Measurements from ENCODE around the gene MRPL2. TPM values are rescaled to one million over a fixed set of nuclear protein-coding genes. Genes with fewer than 3 reads are reported as not detected.
A peak's percentile ranks its signal among the peaks of the same experiment; 100 is the strongest.

Gene MRPL2
- total and polyA plus RNA-seq, 2 of the 8 experiments (the other 6 are each of a cell fraction or from before 2014, with no cell fraction given), result 58.7 to 99.9 TPM

- CTCF ChIA-PET (ENCODE audit: partially characterized antibody), result interaction anchor here (0.6 to 3.9 kb wide), 24 partner anchors 8 to 188 kb away, joined by 3 to 31 read pairs (median 5); partner anchors contain the start of genes KLC4 and MRPL2
- H3K9me3 ChIP-seq (ENCODE audit: insufficient read depth in 2 of 2, low read depth in 1 of 2, low read length in 1 of 2), result no peaks in the 10 kb centered on the region
- 0 out of 2 replicates have a peak, but pooled peaks have one; percentile 23 for TF ChIP-seq CREB1 (IDR thresholded peaks at IDR 0.05)
- TF ChIP-seq BRCA1 (IDR thresholded peaks at IDR 0.05; ENCODE audit: low read depth, low read length), result no peak
- no peak for TF ChIP-seq CHD2 (IDR thresholded peaks at IDR 0.05; ENCODE audit: low read length)
- no peak for TF ChIP-seq RBBP5 (IDR thresholded peaks at IDR 0.05; ENCODE audit: borderline replicate concordance, low read depth, low read length)
- no peak for TF ChIP-seq TAF1 (IDR thresholded peaks at IDR 0.05; ENCODE audit: low read depth, low read length)
- no peak for TF ChIP-seq TCF12 (IDR thresholded peaks at IDR 0.05; ENCODE audit: low read depth, low read length)
- TF ChIP-seq RNF2 (IDR thresholded peaks at IDR 0.05; ENCODE audit: borderline replicate concordance, low read depth, low read length, missing control alignments, poor library complexity, severe bottlenecking), result no peak
- TF ChIP-seq ATF3 (IDR thresholded peaks at IDR 0.05; ENCODE audit: insufficient read depth, low read depth, low read length), result no peak
- TF ChIP-seq SIRT6 (IDR thresholded peaks at IDR 0.05; ENCODE audit: low read length), result no peak
- no peak for TF ChIP-seq FOSL1 (IDR thresholded peaks at IDR 0.05; ENCODE audit: insufficient read depth, low read depth, low read length)
- TF ChIP-seq EZH2 (IDR thresholded peaks at IDR 0.05; ENCODE audit: low read depth, low read length, severe bottlenecking), result no peak
- no peak for TF ChIP-seq CBX5 (IDR thresholded peaks at IDR 0.05; ENCODE audit: low read depth, low read length)
Observed at GRCh38 chr6:43070028-43070632, 10.9 kb upstream of the MRPL2 start.

More at GRCh38 chr6:43070028-43070632, 10.9 kb upstream of the MRPL2 start:
- Histone ChIP-seq H4K91ac (replicated peaks; ENCODE audit: insufficient read length, low read length) (peak overlapping the region; percentile 20), H2BK12ac (ENCODE audit: low read depth, low read length) (0 out of 2 replicates have a peak overlapping the region, but pooled peaks have one; percentile 50), H3K9ac (replicated peaks in 1 of 4; ENCODE audit: extremely low read depth in 1 of 4, low read depth in 3 of 4, low read length in 3 of 4) (no peak overlapping the region), H2BK15ac (ENCODE audit: low read length) (peak overlapping the region; percentile 13; the same call in 1 of the 2 replicates), H3K79me1 (ENCODE audit: low read depth, low read length) (no peaks in the 10 kb centered on the region), H4K20me1 (replicated peaks in 1 of 2; ENCODE audit: control insufficient read depth in 1 of 2, insufficient read depth in 2 of 2, low read length in 2 of 2) (no peaks in the 10 kb centered on the region), H3K36me3 (ENCODE audit: control insufficient read depth in 2 of 4, insufficient read depth in 4 of 4, low read length in 3 of 4) (peaks cover 0 to 2% (median 0%) of the 10 kb centered on the region in 4 experiments; a peak in 5 of 8 replicates), H3K4ac (replicated peaks; ENCODE audit: insufficient read length, low read depth, low read length) (no peak overlapping the region), H3K4me2 (ENCODE audit: insufficient read depth in 1 of 2, low read depth in 2 of 2, low read length in 2 of 2) (no peak overlapping the region), H3K18ac (ENCODE audit: extremely low read depth, low read length) (no peak overlapping the region), H3K23ac (ENCODE audit: insufficient read length) (no peak overlapping the region), H2AFZ (ENCODE audit: low read length) (no peak overlapping the region), H2BK120ac (replicated peaks; ENCODE audit: low read depth, low read length) (no peak overlapping the region), H3K56ac (replicated peaks; ENCODE audit: insufficient read length, low read depth, low read length) (no peak overlapping the region), H3K14ac (ENCODE audit: insufficient read length) (no peak overlapping the region), H3K79me2 (ENCODE audit: control insufficient read depth in 1 of 2, insufficient read depth in 2 of 2, low read length in 2 of 2) (no peaks in the 10 kb centered on the region), H3K4me3 (ENCODE audit: extremely low read depth in 1 of 4, insufficient read depth in 2 of 4, low read depth in 3 of 4, low read length in 4 of 4) (no peak overlapping the region), H3K27me3 (replicated peaks in 1 of 4; ENCODE audit: control insufficient read depth in 3 of 4, extremely low read depth in 1 of 4, insufficient read depth in 3 of 4, low read length in 3 of 4) (no peaks in the 10 kb centered on the region), H3K27ac (ENCODE audit: low read depth, low read length) (no peak overlapping the region), H4K8ac (ENCODE audit: extremely low read depth, insufficient read depth, low read length) (no peak overlapping the region), H2AK5ac (ENCODE audit: low read depth, low read length) (0 out of 2 replicates have a peak overlapping the region, but pooled peaks have one; percentile 30), H2BK20ac (ENCODE audit: low read length) (no peak overlapping the region), H3K4me1 (replicated peaks in 1 of 4; ENCODE audit: control insufficient read depth in 3 of 4, insufficient read depth in 4 of 4, low read length in 3 of 4) (peaks cover 0 to 8% (median 3%) of the 10 kb centered on the region in 4 experiments; a peak in 4 of 7 replicates), H4K5ac (ENCODE audit: insufficient read length, low read depth, low read length) (no peak overlapping the region), H2BK5ac (ENCODE audit: low read depth, low read length) (no peak overlapping the region), H3K23me2 (ENCODE audit: low read depth, low read length) (no peaks in the 10 kb centered on the region)
- 49% methylated on average over 6 of the region's 6 CpGs; no CpG with 5 or more reads in 1 of the 2 experiments for WGBS, 2 experiments (ENCODE audit: extremely low coverage in 1 of 2, insufficient coverage in 1 of 2, insufficient read length in 1 of 2, insufficient replicate concordance in 2 of 2, low coverage in 1 of 2, low lambda C conversion rate in 2 of 2, missing lambda C conversion rate in 1 of 2)
- DNase-seq (ENCODE audit: low read depth in 1 of 2, low spot score in 2 of 2) (no peak), FAIRE-seq (peak; percentile 88)
- POLR2A ChIA-PET (ENCODE audit: partially characterized antibody), result interaction anchor here (1.0 to 2.1 kb wide), 4 partner anchors 15 to 100 kb away, joined by 3 to 13 read pairs (median 4); partner anchors contain the start of gene CUL7
